ENCODE measurements around the gene TJP2.

The TJP2 gene

GRCh38 chr9:69308206-69308931 is 134.3 kb downstream of the TJP2 start:
- Histone ChIP-seq H3K27ac (ENCODE audit: low read depth, low read length) (peak overlapping the region; percentile 94), H3K4me3 (ENCODE audit: low read depth, low read length) (0 out of 2 replicates have a peak overlapping the region, but pooled peaks have one; percentile 8)

GRCh38 chr9:69313175-69313574 is 139.1 kb downstream of the TJP2 start:
- Histone ChIP-seq H3K4me1 (ENCODE audit: control insufficient read depth, insufficient read depth, low read length) (peaks cover 11% of the 10 kb centered on the region), H3K4me3 (ENCODE audit: low read depth, low read length) (no peak overlapping the region), H3K27me3 (ENCODE audit: control insufficient read depth, insufficient read depth, low read length) (no peaks in the 10 kb centered on the region), H3K36me3 (ENCODE audit: control insufficient read depth, insufficient read depth, low read length) (peaks cover 4% of the 10 kb centered on the region; the same call in 1 of the 2 replicates), H3K9me3 (ENCODE audit: control insufficient read depth, insufficient read depth, low read length) (peaks cover 40% of the 10 kb centered on the region), H3K27ac (ENCODE audit: low read depth, low read length) (no peak overlapping the region), H3K9ac (ENCODE audit: low read depth, low read length) (no peak overlapping the region)

More at GRCh38 chr9:69308206-69308931, 134.3 kb downstream of the TJP2 start:
- Histone ChIP-seq H3K27me3 (ENCODE audit: control insufficient read depth, insufficient read depth, low read length) (no peaks in the 10 kb centered on the region), H3K36me3 (ENCODE audit: control insufficient read depth, insufficient read depth, low read length) (peaks cover 4% of the 10 kb centered on the region; the same call in 1 of the 2 replicates), H3K4me1 (ENCODE audit: control insufficient read depth, insufficient read depth, low read length) (peaks cover 25% of the 10 kb centered on the region), H3K9me3 (ENCODE audit: control insufficient read depth, insufficient read depth, low read length) (peaks cover 28% of the 10 kb centered on the region), H3K9ac (ENCODE audit: low read depth, low read length) (peak overlapping the region; percentile 68)

DNA sequence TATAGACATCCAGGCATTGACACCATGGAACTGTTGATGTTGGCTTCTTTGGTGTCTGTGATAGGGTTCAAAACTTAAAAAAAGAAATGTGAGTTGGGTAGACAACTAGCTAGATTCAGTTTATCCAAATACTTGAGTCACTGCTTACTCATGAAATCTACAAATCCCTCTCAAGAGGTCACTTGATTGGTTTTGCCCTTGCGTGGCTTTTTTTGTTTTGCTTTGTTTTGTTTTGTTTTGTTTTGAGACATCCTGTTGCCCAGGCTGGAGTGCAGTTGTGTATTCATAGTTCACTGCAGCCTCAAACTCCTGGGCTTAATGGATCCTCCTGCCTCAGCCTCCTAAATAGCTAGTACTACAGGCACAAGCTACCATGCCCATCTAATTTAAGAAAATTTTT is 140.5 kb downstream of the TJP2 start:
- peaks cover 4% of the 10 kb centered on the region; the same call in 1 of the 2 replicates for H3K36me3 ChIP-seq (ENCODE audit: control insufficient read depth, insufficient read depth, low read length)
- H3K4me1 ChIP-seq (ENCODE audit: control insufficient read depth, insufficient read depth, low read length), result peaks cover 11% of the 10 kb centered on the region
- no peak overlapping the region for H3K27ac ChIP-seq (ENCODE audit: low read depth, low read length)
- H3K27me3 ChIP-seq (ENCODE audit: control insufficient read depth, insufficient read depth, low read length), result no peaks in the 10 kb centered on the region
- peaks cover 35% of the 10 kb centered on the region for H3K9me3 ChIP-seq (ENCODE audit: control insufficient read depth, insufficient read depth, low read length)
- no peak overlapping the region for H3K4me3 ChIP-seq (ENCODE audit: low read depth, low read length)
- no peak overlapping the region for H3K9ac ChIP-seq (ENCODE audit: low read depth, low read length)

- peaks cover 24% of the 10 kb centered on the region for H3K9me3 ChIP-seq (ENCODE audit: control insufficient read depth, insufficient read depth, low read length)
- H3K27ac ChIP-seq (ENCODE audit: low read depth, low read length), result no peak overlapping the region
- H3K36me3 ChIP-seq (ENCODE audit: control insufficient read depth, insufficient read depth, low read length), result no peaks in the 10 kb centered on the region
- no peaks in the 10 kb centered on the region; the same call in 1 of the 2 replicates for H3K27me3 ChIP-seq (ENCODE audit: control insufficient read depth, insufficient read depth, low read length)
- H3K4me3 ChIP-seq (ENCODE audit: low read depth, low read length), result no peak overlapping the region
- H3K9ac ChIP-seq (ENCODE audit: low read depth, low read length), result no peak overlapping the region
- H3K4me1 ChIP-seq (ENCODE audit: control insufficient read depth, insufficient read depth, low read length), result peaks cover 21% of the 10 kb centered on the region
These were observed 143.0 kb downstream of the TJP2 start for GRCh38 chr9:69317081-69317480.

DNA sequence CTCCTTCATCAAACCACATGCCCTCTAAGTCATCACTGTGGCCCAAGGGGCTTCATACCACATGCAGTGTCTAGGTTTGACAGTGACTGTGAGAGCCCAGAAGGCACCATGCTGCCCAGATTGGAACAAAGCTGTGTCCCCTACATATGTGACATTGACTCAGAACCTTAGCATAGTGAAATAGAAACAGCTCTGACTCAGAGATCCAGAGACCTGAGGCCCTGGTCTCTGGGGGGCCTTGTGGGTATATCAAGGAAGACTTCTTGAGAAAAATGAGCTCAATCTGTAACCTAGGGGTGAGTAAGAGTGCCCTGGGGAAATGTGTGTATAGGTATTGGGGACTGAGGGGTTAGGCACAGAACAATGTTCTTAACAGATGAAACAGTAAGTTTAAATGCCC is 143.8 kb downstream of the TJP2 start:
- no peak overlapping the region for H3K9ac ChIP-seq (ENCODE audit: low read depth, low read length)
- H3K9me3 ChIP-seq (ENCODE audit: control insufficient read depth, insufficient read depth, low read length), result peaks cover 16% of the 10 kb centered on the region
- H3K4me1 ChIP-seq (ENCODE audit: control insufficient read depth, insufficient read depth, low read length), result peaks cover 21% of the 10 kb centered on the region
- no peaks in the 10 kb centered on the region; the same call in 1 of the 2 replicates for H3K27me3 ChIP-seq (ENCODE audit: control insufficient read depth, insufficient read depth, low read length)
- H3K4me3 ChIP-seq (ENCODE audit: low read depth, low read length), result no peak overlapping the region
- no peaks in the 10 kb centered on the region for H3K36me3 ChIP-seq (ENCODE audit: control insufficient read depth, insufficient read depth, low read length)
- no peak overlapping the region for H3K27ac ChIP-seq (ENCODE audit: low read depth, low read length)

- Histone ChIP-seq H3K9me3 (ENCODE audit: control insufficient read depth, insufficient read depth, low read length) (peaks cover 1% of the 10 kb centered on the region), H3K36me3 (ENCODE audit: control insufficient read depth, insufficient read depth, low read length) (no peaks in the 10 kb centered on the region), H3K27ac (ENCODE audit: low read depth, low read length) (no peak overlapping the region), H3K9ac (ENCODE audit: low read depth, low read length) (no peak overlapping the region), H3K4me3 (ENCODE audit: low read depth, low read length) (no peak overlapping the region), H3K4me1 (ENCODE audit: control insufficient read depth, insufficient read depth, low read length) (peaks cover 25% of the 10 kb centered on the region), H3K27me3 (ENCODE audit: control insufficient read depth, insufficient read depth, low read length) (peaks cover 13% of the 10 kb centered on the region)
These were observed 145.4 kb downstream of the TJP2 start for GRCh38 chr9:69319324-69320025.

DNA sequence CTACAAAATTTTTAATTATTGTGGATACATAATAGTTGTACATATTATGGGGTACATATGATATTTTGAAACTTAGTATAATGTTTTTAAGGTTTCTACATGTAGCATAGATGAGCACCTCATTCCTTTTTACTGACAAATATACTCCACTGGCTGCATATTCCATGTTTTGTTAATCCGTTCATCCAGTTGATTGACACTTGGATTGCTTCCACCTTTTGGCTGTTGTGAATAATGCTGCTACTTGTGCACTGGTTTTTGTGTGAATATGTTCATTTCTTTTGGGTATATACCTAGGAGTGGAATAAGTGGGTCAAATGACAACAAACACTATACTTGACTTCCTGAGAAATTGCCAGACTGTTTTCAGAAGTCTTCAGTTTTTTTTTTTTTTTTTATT is 148.2 kb downstream of the TJP2 start:
- no peak overlapping the region for H3K9ac ChIP-seq (ENCODE audit: low read depth, low read length)
- peaks cover 33% of the 10 kb centered on the region for H3K4me1 ChIP-seq (ENCODE audit: control insufficient read depth, insufficient read depth, low read length)
- no peaks in the 10 kb centered on the region for H3K9me3 ChIP-seq (ENCODE audit: control insufficient read depth, insufficient read depth, low read length)
- H3K4me3 ChIP-seq (ENCODE audit: low read depth, low read length), result no peak overlapping the region
- H3K27ac ChIP-seq (ENCODE audit: low read depth, low read length), result no peak overlapping the region
- no peaks in the 10 kb centered on the region for H3K36me3 ChIP-seq (ENCODE audit: control insufficient read depth, insufficient read depth, low read length)
- peaks cover 36% of the 10 kb centered on the region for H3K27me3 ChIP-seq (ENCODE audit: control insufficient read depth, insufficient read depth, low read length)

DNA sequence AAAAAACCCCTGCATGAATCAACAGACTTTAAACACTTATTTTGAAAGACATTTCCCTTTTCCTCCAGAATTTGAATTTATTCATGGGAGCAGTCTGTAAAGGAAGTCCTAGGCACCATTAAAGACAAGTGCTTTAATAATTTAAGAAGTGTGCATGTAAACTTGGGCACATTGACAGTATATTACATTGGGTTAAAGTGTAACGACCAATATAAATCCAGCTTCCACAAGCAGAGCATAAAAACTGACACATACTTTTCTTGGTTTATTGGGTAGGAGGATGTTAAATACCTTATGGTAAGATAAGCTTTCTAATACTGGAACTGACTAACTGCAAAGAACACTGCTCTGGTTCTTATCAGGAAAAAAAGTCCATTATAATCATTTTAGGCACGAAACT is 149.8 kb downstream of the TJP2 start:
- peaks cover 29% of the 10 kb centered on the region for H3K4me1 ChIP-seq (ENCODE audit: control insufficient read depth, insufficient read depth, low read length)
- peaks cover 37% of the 10 kb centered on the region for H3K27me3 ChIP-seq (ENCODE audit: control insufficient read depth, insufficient read depth, low read length)
- H3K9me3 ChIP-seq (ENCODE audit: control insufficient read depth, insufficient read depth, low read length), result no peaks in the 10 kb centered on the region
- H3K4me3 ChIP-seq (ENCODE audit: low read depth, low read length), result peak overlapping the region; percentile 84
- no peak overlapping the region for H3K27ac ChIP-seq (ENCODE audit: low read depth, low read length)
- H3K9ac ChIP-seq (ENCODE audit: low read depth, low read length), result no peak overlapping the region
- H3K36me3 ChIP-seq (ENCODE audit: control insufficient read depth, insufficient read depth, low read length), result no peaks in the 10 kb centered on the region

All from HUES48 (cell line).